OCI-LY7 (cell line): ENCODE results near the gene S100B. TPM values are rescaled to one million over a fixed set of nuclear protein-coding genes. Genes with fewer than 3 reads are reported as not detected.
"Not testable (repeated sequence)": the region's sequence is repeated elsewhere in the genome, so short reads cannot be mapped to it uniquely, and the experiment has no call there.

Experiments
- BruUV-seq: library from RNA; stranded (reverse); fragments of 400-500 nt; replicated peaks from 2 replicates; lab custom pipeline; 2021; lab: Mats Ljungman, UMichigan
- CTCF ChIA-PET: fragments of 300-600 bp; sonication (Branson Sonifier 250); formaldehyde crosslinking; loops from one replicate; lab custom pipeline; 2022; ENCODE audit warnings: antibody characterized with exemption; ENCODE audit not compliant: unreplicated experiment; lab: Charles Lee
- POLR2A ChIA-PET: fragments of 300-600 bp; sonication (Branson Sonifier 250); formaldehyde crosslinking; loops from one replicate; lab custom pipeline; 2022; ENCODE audit warnings: antibody characterized with exemption; lab: Charles Lee
- DNase-seq: peaks from one replicate; pipeline ENCODE4 v3.0.0-alpha.2; 2015; ENCODE audit warnings: low spot score
- H2AFZ ChIP-seq: fragments of 200-600 bp; sonication (generic), shearing (Covaris generic); 2 replicates; pipeline ENCODE4 v1.6.1; 2014; ENCODE audit warnings: mild to moderate bottlenecking, antibody characterized with exemption, low read length, moderate library complexity
- H3K27ac ChIP-seq: fragments of 200-600 bp; sonication (generic); 2 replicates; pipeline ENCODE4 v1.5.1; 2014; ENCODE audit warnings: mixed run types, low read depth, mild to moderate bottlenecking, moderate library complexity, low read length, inconsistent platforms; ENCODE audit not compliant: poor library complexity, severe bottlenecking
- H3K36me3 ChIP-seq: fragments of 200-600 bp; sonication (generic); 2 replicates; pipeline ENCODE4 v1.6.1; 2014; ENCODE audit warnings: mild to moderate bottlenecking, antibody characterized with exemption, low read length, moderate library complexity, mixed read lengths; ENCODE audit not compliant: insufficient read depth
- H3K4me1 ChIP-seq: fragments of 200-600 bp; sonication (generic); 2 replicates; pipeline ENCODE4 v1.5.1; 2014; ENCODE audit warnings: mild to moderate bottlenecking, low read length; ENCODE audit not compliant: insufficient read depth, poor library complexity, severe bottlenecking
- H3K4me2 ChIP-seq: fragments of 200-600 bp; sonication (generic); 2 replicates; pipeline ENCODE4 v1.6.1; 2014; ENCODE audit warnings: mild to moderate bottlenecking, low read length
- H3K4me3 ChIP-seq: fragments of 200-600 bp; sonication (generic); 2 replicates; pipeline ENCODE4 v1.5.1; 2014; ENCODE audit warnings: mild to moderate bottlenecking, low read depth, low read length; ENCODE audit not compliant: poor library complexity, severe bottlenecking
- H3K79me2 ChIP-seq: fragments of 200-600 bp; sonication (generic); 2 replicates; pipeline ENCODE4 v1.6.1; 2016; ENCODE audit warnings: low read depth, mild to moderate bottlenecking, low read length, moderate library complexity, mixed read lengths; ENCODE audit not compliant: insufficient read depth
- H3K9me2 ChIP-seq: fragments of 200-600 bp; sonication (generic); 2 replicates; pipeline ENCODE4 v1.6.1; 2016; ENCODE audit warnings: mild to moderate bottlenecking, low read length, mixed read lengths; ENCODE audit not compliant: insufficient read depth
- H3K9me3 ChIP-seq: fragments of 200-600 bp; sonication (generic); 2 replicates; pipeline ENCODE4 v1.6.1; 2014; ENCODE audit warnings: mild to moderate bottlenecking, mixed run types, low read length, mixed read lengths
- H4K20me1 ChIP-seq: fragments of 200-600 bp; sonication (generic); 2 replicates; pipeline ENCODE4 v1.6.1; 2014; ENCODE audit warnings: mild to moderate bottlenecking, antibody characterized with exemption, low read length, moderate library complexity, mixed read lengths; ENCODE audit not compliant: insufficient read depth
- EZH2phosphoT487 ChIP-seq: fragments of 200-600 bp; sonication (generic); IDR thresholded peaks from 2 replicates; pipeline ENCODE4 v1.6.1; 2018; ENCODE audit warnings: low read depth, borderline replicate concordance, mild to moderate bottlenecking, mixed run types, antibody characterized with exemption, low read length, moderate library complexity, mixed read lengths
- intact Hi-C: fragments of 100-400 bp; cut with micrococcal nuclease; formaldehyde crosslinking; loops from one replicate; pipeline ENCODE4 v1.10.0; 2022; ENCODE audit not compliant: unreplicated experiment
- total RNA-seq, 2 experiments: library from RNA; depleted of rRNA in 1 of 2; stranded (reverse); fragments of >200 nt in 1 of 2; shearing (Covaris generic) in 1 of 2; gene quantifications; 2 replicates each; pipeline ENCODE4 v1.2.3, GENCODE V29; 2014 to 2022
- TF ChIP-seq, protein P1 (sequence below): fragments of 200-600 bp; sonication (generic); conservative IDR thresholded peaks from 2 replicates; pipeline ENCODE4 v1.5.1; 2014; ENCODE audit warnings: mild to moderate bottlenecking, antibody characterized with exemption, low read length, moderate library complexity, mixed read lengths

Gene S100B
- total RNA-seq, 2 experiments from 2014 or later: not detected

- H3K79me2 ChIP-seq, DNase-seq, BruUV-seq, H4K20me1 ChIP-seq, H3K4me3 ChIP-seq, H3K4me1 ChIP-seq, H3K27ac ChIP-seq, H3K4me2 ChIP-seq, H3K9me2 ChIP-seq, H3K36me3 ChIP-seq, H2AFZ ChIP-seq, intact Hi-C loops, POLR2A ChIA-PET, CTCF ChIA-PET: not testable (repeated sequence)
- 0 out of 2 replicates have a peak, but pooled peaks cover 11% of the 10 kb centered on the region for H3K9me3 ChIP-seq
Measured at GRCh38 chr21:46577786-46578185, 27.1 kb downstream of the S100B start.

GRCh38 chr21:46572850-46573249 is 32.0 kb downstream of the S100B start:
- H3K36me3 ChIP-seq: peaks cover 48% of the 10 kb centered on the region
- peaks cover 10% of the 10 kb centered on the region for H3K4me1 ChIP-seq
- no peaks in the 10 kb centered on the region for H3K9me3 ChIP-seq
- intact Hi-C loops: no loop called here
- no peak overlapping the region for H2AFZ ChIP-seq
- H3K27ac ChIP-seq: no peak overlapping the region
- BruUV-seq: no TSS peak
- TF ChIP-seq, protein P1, sequence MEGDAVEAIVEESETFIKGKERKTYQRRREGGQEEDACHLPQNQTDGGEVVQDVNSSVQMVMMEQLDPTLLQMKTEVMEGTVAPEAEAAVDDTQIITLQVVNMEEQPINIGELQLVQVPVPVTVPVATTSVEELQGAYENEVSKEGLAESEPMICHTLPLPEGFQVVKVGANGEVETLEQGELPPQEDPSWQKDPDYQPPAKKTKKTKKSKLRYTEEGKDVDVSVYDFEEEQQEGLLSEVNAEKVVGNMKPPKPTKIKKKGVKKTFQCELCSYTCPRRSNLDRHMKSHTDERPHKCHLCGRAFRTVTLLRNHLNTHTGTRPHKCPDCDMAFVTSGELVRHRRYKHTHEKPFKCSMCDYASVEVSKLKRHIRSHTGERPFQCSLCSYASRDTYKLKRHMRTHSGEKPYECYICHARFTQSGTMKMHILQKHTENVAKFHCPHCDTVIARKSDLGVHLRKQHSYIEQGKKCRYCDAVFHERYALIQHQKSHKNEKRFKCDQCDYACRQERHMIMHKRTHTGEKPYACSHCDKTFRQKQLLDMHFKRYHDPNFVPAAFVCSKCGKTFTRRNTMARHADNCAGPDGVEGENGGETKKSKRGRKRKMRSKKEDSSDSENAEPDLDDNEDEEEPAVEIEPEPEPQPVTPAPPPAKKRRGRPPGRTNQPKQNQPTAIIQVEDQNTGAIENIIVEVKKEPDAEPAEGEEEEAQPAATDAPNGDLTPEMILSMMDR: no peak
- TF ChIP-seq EZH2phosphoT487: no peak
- H3K79me2 ChIP-seq: no peaks in the 10 kb centered on the region
- ChIA-PET CTCF (no interaction called here), POLR2A (interaction anchor here (1.0 kb wide), 1 partner anchor 29 kb away, joined by 3 read pairs; no protein-coding TSS in a partner anchor)
- no peaks in the 10 kb centered on the region for H3K9me2 ChIP-seq
- DNase-seq: peak; percentile 16
- H3K4me2 ChIP-seq: no peak overlapping the region
- no peaks in the 10 kb centered on the region for H4K20me1 ChIP-seq
- no peak overlapping the region for H3K4me3 ChIP-seq

DNA sequence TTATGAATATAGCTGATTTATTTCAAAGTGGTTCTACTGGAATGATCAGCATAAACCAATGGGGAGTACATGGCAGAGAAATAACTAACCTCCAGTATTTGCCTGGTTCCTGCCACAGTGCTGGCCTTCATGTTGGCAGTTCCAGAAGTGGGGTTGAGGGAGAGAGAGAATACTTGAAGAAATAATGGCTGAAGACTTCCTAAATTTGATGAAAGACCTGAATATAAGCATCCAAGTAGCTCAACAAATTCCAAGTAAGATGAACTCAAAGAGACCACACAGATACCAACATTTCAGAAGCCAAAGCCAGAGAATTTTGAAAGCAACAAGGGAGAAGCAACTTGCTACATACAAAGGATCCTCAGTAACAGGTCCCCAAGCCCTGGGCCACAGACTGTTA is 34.3 kb downstream of the S100B start:
- Histone ChIP-seq H3K9me2 (no peaks in the 10 kb centered on the region), H3K79me2 (no peaks in the 10 kb centered on the region), H3K27ac (no peak overlapping the region), H4K20me1 (no peaks in the 10 kb centered on the region), H2AFZ (no peak overlapping the region), H3K9me3 (no peaks in the 10 kb centered on the region), H3K36me3 (peaks cover 65% of the 10 kb centered on the region), H3K4me3 (no peak overlapping the region), H3K4me1 (peaks cover 10% of the 10 kb centered on the region), H3K4me2 (no peak overlapping the region)
- ChIA-PET CTCF (no interaction called here), POLR2A (interaction anchor here (0.8 kb wide), 1 partner anchor 10 kb away, joined by 3 read pairs; no protein-coding TSS in a partner anchor)
- no TSS peak for BruUV-seq
- DNase-seq: no peak
- TF ChIP-seq, protein P1: no peak
- TF ChIP-seq EZH2phosphoT487: no peak
- intact Hi-C loops: no loop called here
